Esophagus squamous epithelium (tissue), 5 donors: ENCODE data around the gene TBC1D19. TPM values are rescaled to one million over a fixed set of nuclear protein-coding genes. Genes with fewer than 3 reads are reported as not detected.

Source experiments
- DNase-seq: peaks from one replicate; lab custom pipeline; 2025; lab: John Stamatoyannopoulos, UW
- H3K27ac ChIP-seq, 4 donors: fragments of 200-600 bp; sonication (generic); one replicate each; pipeline ENCODE4 v1.5.1; 2016 to 2019; ENCODE audit warnings: mild to moderate bottlenecking in 1 of 4
- H3K27me3 ChIP-seq, 4 donors: fragments of 200-600 bp; sonication (generic); 1 replicate in 3 of 4; 2 replicates in 1 of 4; pipeline versions ENCODE4 v1.5.1 to v1.6.0; 2017 to 2021; ENCODE audit warnings: antibody characterized with exemption in 1 of 4
- H3K36me3 ChIP-seq, 3 donors: fragments of 200-600 bp; sonication (generic); one replicate each; pipeline ENCODE4 v1.5.1; 2016 to 2019
- H3K4me1 ChIP-seq, 3 donors: fragments of 200-600 bp; sonication (generic); one replicate each; pipeline ENCODE4 v1.5.1; 2017 to 2019
- H3K4me3 ChIP-seq, 4 donors: fragments of 200-600 bp; sonication (generic); 1 replicate in 3 of 4; 2 replicates in 1 of 4; pipeline ENCODE4 v1.5.1; 2016 to 2019; ENCODE audit warnings: mild to moderate bottlenecking in 2 of 4, moderate library complexity in 1 of 4
- H3K9me3 ChIP-seq, 3 donors: fragments of 200-600 bp; sonication (generic); one replicate each; pipeline ENCODE4 v1.5.1; 2016 to 2019
- CTCF ChIP-seq, 6 experiments: fragments of 450-650 bp in 4 of 6; fragments of 200-600 bp in 2 of 6; sonication (generic) in 2 of 6; IDR thresholded peaks; one replicate each; pipeline ENCODE4 v1.5.1; 2016 to 2019; ENCODE audit warnings: antibody characterized with exemption in 6 of 6, mild to moderate bottlenecking in 4 of 6, moderate library complexity in 4 of 6
- POLR2A ChIP-seq, 4 donors: fragments of 450-650 bp; IDR thresholded peaks; one replicate each; pipeline ENCODE4 v1.6.1; 2017; ENCODE audit warnings: antibody characterized with exemption in 4 of 4, mild to moderate bottlenecking in 4 of 4, moderate library complexity in 3 of 4
- WGBS, 2 donors: methylation state at CpG; one replicate each; pipeline ENCODE4 v1.1.5; 2018; 5-methylcytosine and 5-hydroxymethylcytosine counted together
- intact Hi-C: fragments of 100-400 bp; cut with DNase I; formaldehyde crosslinking; loops from one replicate; pipeline ENCODE4 v1.15.0; 2022
- total RNA-seq, 4 donors: library from RNA; depleted of rRNA; stranded (reverse); fragments of >200 nt; gene quantifications; one replicate each; pipeline ENCODE4 v1.1.0, GENCODE V29; 2016
- donor health status: DM: yes; HTN: yes; CAD: no.

Gene TBC1D19
- total RNA-seq, 4 donors from 2014 or later: 3.9 to 9.8 (median 5.3) TPM

DNA sequence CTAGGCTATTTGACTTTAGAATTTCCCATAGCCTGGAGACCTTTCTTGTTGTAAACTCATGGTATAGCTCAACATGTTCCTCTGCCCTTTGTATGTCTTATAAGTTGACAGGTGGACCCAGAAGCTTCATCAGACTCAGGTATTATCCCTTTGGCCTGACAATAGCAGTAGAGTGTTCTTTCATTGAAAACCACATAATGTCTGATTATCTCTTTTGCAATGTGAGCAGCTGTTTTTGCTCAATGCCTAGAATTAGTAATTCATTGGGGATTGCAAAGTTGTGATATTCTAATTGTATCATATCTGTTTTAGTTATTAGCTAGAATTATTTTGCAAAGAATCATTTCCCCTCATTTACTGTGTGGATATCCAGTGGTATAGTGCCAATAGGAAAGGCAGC lies 27.5 kb downstream of the TBC1D19 start:
- Histone ChIP-seq H3K27ac (no peak overlapping the region), H3K4me3 (no peak overlapping the region), H3K36me3 (no peaks in the 10 kb centered on the region), H3K4me1 (no peaks in the 10 kb centered on the region), H3K27me3 (no peaks in the 10 kb centered on the region), H3K9me3 (no peaks in the 10 kb centered on the region)
- TF ChIP-seq CTCF (IDR thresholded peaks at IDR 0.05) (no peak), POLR2A (IDR thresholded peaks at IDR 0.05) (no peak)
- no peak for DNase-seq
- intact Hi-C loops: no loop called here

DNA sequence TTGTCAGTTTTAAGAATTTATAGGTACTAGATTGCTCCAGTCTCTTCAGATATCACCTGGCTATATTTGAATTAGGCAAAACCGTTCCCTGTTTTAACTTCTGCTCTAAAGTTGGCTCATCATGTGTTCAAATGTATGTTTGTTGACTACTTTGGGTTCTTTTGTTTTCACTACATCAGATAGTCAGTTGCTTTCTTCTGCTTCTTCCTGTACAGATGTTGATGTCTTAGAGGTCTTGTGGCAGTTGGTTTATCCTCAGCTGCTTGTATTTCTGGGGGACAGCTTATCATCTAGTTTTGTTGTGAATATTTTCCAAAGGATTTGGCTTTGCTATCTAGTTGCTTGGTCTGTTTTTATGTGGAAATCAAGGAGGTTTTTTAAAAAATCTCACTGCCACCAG lies 28.0 kb downstream of the TBC1D19 start:
- 85 to 89% methylated on average over 1 of the region's 1 CpG for WGBS, 2 donors

GRCh38 chr4:26613237-26613636 lies 29.4 kb downstream of the TBC1D19 start:
- Histone ChIP-seq H3K4me1 (no peaks in the 10 kb centered on the region), H3K27ac (no peak overlapping the region), H3K36me3 (no peaks in the 10 kb centered on the region), H3K9me3 (no peaks in the 10 kb centered on the region), H3K27me3 (no peaks in the 10 kb centered on the region), H3K4me3 (no peak overlapping the region)
- 59 to 67% methylated on average over 1 of the region's 1 CpG for WGBS, 2 donors
- no peak for TF ChIP-seq POLR2A (IDR thresholded peaks at IDR 0.05)
- no peak for TF ChIP-seq CTCF (IDR thresholded peaks at IDR 0.05)
- no peak for DNase-seq
- intact Hi-C loops: no loop called here

More for the DNA sequence above, 28.0 kb downstream of the TBC1D19 start:
- Histone ChIP-seq H3K9me3 (no peaks in the 10 kb centered on the region), H3K4me3 (no peak overlapping the region), H3K36me3 (no peaks in the 10 kb centered on the region), H3K27ac (no peak overlapping the region), H3K27me3 (no peaks in the 10 kb centered on the region), H3K4me1 (no peaks in the 10 kb centered on the region)
- DNase-seq: no peak
- intact Hi-C loops: no loop called here
- TF ChIP-seq POLR2A (IDR thresholded peaks at IDR 0.05): no peak
- no peak for TF ChIP-seq CTCF (IDR thresholded peaks at IDR 0.05)

DNA sequence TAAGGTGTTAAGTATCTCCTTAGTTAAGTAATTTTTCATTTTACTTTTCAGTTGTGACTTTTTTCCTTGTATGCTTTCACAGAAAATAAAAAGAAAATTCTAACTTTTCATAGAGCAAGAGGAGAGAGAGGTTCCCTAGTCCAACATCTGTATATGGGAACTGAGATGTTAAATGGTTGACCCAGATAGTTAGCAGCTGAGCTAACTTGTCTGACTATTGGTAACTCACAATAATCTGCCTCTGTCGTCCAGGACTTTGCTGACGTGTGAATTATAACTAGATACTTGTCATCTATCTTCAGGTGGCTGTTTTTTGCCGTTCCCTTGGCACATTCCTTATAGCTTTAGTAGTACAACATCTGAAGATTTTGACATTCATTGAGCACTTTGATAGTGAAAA lies 29.9 kb downstream of the TBC1D19 start:
- no peaks in the 10 kb centered on the region for H3K36me3 ChIP-seq
- TF ChIP-seq CTCF (IDR thresholded peaks at IDR 0.05): no peak
- TF ChIP-seq POLR2A (IDR thresholded peaks at IDR 0.05): no peak
- 89 to 91% methylated on average over 3 of the region's 3 CpGs for WGBS, 2 donors
- H3K4me1 ChIP-seq: no peaks in the 10 kb centered on the region
- no peak overlapping the region for H3K4me3 ChIP-seq
- no peaks in the 10 kb centered on the region for H3K27me3 ChIP-seq
- no peak for DNase-seq
- H3K9me3 ChIP-seq: no peaks in the 10 kb centered on the region
- intact Hi-C loops: no loop called here
- no peak overlapping the region for H3K27ac ChIP-seq

- DNase-seq: no peak
- no peaks in the 10 kb centered on the region for H3K4me1 ChIP-seq
- no peak overlapping the region for H3K27ac ChIP-seq
- no peak overlapping the region for H3K4me3 ChIP-seq
- H3K9me3 ChIP-seq: no peaks in the 10 kb centered on the region
- H3K36me3 ChIP-seq: peaks cover 0 to 7% (median 0%) of the 10 kb centered on the region in 3 donors
- TF ChIP-seq CTCF (IDR thresholded peaks at IDR 0.05) (no peak), POLR2A (IDR thresholded peaks at IDR 0.05) (no peak)
- no peaks in the 10 kb centered on the region for H3K27me3 ChIP-seq
- intact Hi-C loops: no loop called here
These were observed 35.9 kb downstream of the TBC1D19 start for GRCh38 chr4:26619784-26620183.
